ENCODE measurements around the gene DTX4. TPM values are rescaled to one million over a fixed set of nuclear protein-coding genes. Genes with fewer than 3 reads are reported as not detected.

Gene DTX4
- total RNA-seq, 4 donors from 2014 or later = 8.3 to 11.5 (median 8.9) TPM

- 60% methylated on average over 4 of the region's 4 CpGs for WGBS
- peaks cover 36% of the 10 kb centered on the region for H3K4me1 ChIP-seq
Observed at GRCh38 chr11:59221441-59221840, 49.5 kb downstream of the DTX4 start.

GRCh38 chr11:59222464-59223060 lies 50.6 kb downstream of the DTX4 start:
- WGBS = 83% methylated on average over 2 of the region's 2 CpGs

More at GRCh38 chr11:59221441-59221840, 49.5 kb downstream of the DTX4 start:
- DNase-seq (ENCODE audit: low spot score in 2 of 2) = no peak
- no peak overlapping the region for H3K27ac ChIP-seq
- H3K36me3 ChIP-seq = no peaks in the 10 kb centered on the region
- TF ChIP-seq POLR2A (IDR thresholded peaks at IDR 0.05) = no peak
- no peak for TF ChIP-seq POLR2AphosphoS5 (IDR thresholded peaks at IDR 0.05)
- TF ChIP-seq CTCF (IDR thresholded peaks at IDR 0.05) = no peak
- TF ChIP-seq EP300 (IDR thresholded peaks at IDR 0.05) = no peak
- no peaks in the 10 kb centered on the region for H3K9me3 ChIP-seq
- H3K4me3 ChIP-seq = no peak overlapping the region
- H3K27me3 ChIP-seq = no peaks in the 10 kb centered on the region

GRCh38 chr11:59223177-59223576 lies 51.2 kb downstream of the DTX4 start:
- Histone ChIP-seq H3K9me3 (no peaks in the 10 kb centered on the region), H3K27me3 (no peaks in the 10 kb centered on the region), H3K36me3 (no peaks in the 10 kb centered on the region), H3K4me1 (peaks cover 25% of the 10 kb centered on the region), H3K4me3 (no peak overlapping the region), H3K27ac (no peak overlapping the region)
- 90% methylated on average over 1 of the region's 1 CpG for WGBS
- TF ChIP-seq POLR2AphosphoS5 (IDR thresholded peaks at IDR 0.05) (no peak), POLR2A (IDR thresholded peaks at IDR 0.05) (no peak)
- DNase-seq (ENCODE audit: low spot score in 2 of 2) = no peak

More at GRCh38 chr11:59222464-59223060, 50.6 kb downstream of the DTX4 start:
- Histone ChIP-seq H3K4me3 (no peak overlapping the region), H3K9me3 (no peaks in the 10 kb centered on the region), H3K27me3 (no peaks in the 10 kb centered on the region), H3K36me3 (no peaks in the 10 kb centered on the region), H3K4me1 (peaks cover 26% of the 10 kb centered on the region), H3K27ac (peak overlapping the region; percentile 15)
- DNase-seq (ENCODE audit: low spot score in 2 of 2) = no peak
- TF ChIP-seq POLR2AphosphoS5 (IDR thresholded peaks at IDR 0.05) (no peak), EP300 (IDR thresholded peaks at IDR 0.05) (no peak), POLR2A (IDR thresholded peaks at IDR 0.05) (no peak), CTCF (IDR thresholded peaks at IDR 0.05) (no peak)

GRCh38 chr11:59223611-59224010 lies 51.7 kb downstream of the DTX4 start:
- WGBS = 40% methylated on average over 2 of the region's 2 CpGs
- no peaks in the 10 kb centered on the region for H3K27me3 ChIP-seq
- H3K4me3 ChIP-seq = no peak overlapping the region
- H3K9me3 ChIP-seq = no peaks in the 10 kb centered on the region
- peak overlapping the region; percentile 30 for H3K27ac ChIP-seq
- TF ChIP-seq CTCF (IDR thresholded peaks at IDR 0.05) (no peak), POLR2A (IDR thresholded peaks at IDR 0.05) (no peak), EP300 (IDR thresholded peaks at IDR 0.05) (no peak), POLR2AphosphoS5 (IDR thresholded peaks at IDR 0.05) (no peak)
- DNase-seq (ENCODE audit: low spot score in 2 of 2) = no peak
- no peaks in the 10 kb centered on the region for H3K36me3 ChIP-seq
- peaks cover 25% of the 10 kb centered on the region for H3K4me1 ChIP-seq

- Histone ChIP-seq H3K4me3 (no peak overlapping the region), H3K27ac (peak overlapping the region; percentile 30), H3K36me3 (no peaks in the 10 kb centered on the region), H3K27me3 (no peaks in the 10 kb centered on the region), H3K9me3 (no peaks in the 10 kb centered on the region), H3K4me1 (peaks cover 25% of the 10 kb centered on the region)
- TF ChIP-seq POLR2A (IDR thresholded peaks at IDR 0.05) (no peak), EP300 (IDR thresholded peaks at IDR 0.05) (no peak), POLR2AphosphoS5 (IDR thresholded peaks at IDR 0.05) (no peak), CTCF (IDR thresholded peaks at IDR 0.05) (no peak)
- DNase-seq (ENCODE audit: low spot score in 2 of 2) = no peak
- 43% methylated on average over 4 of the region's 4 CpGs for WGBS
Observed at GRCh38 chr11:59224351-59224928, 52.5 kb downstream of the DTX4 start.
